Sigmoid colon (tissue), 7 donors: ENCODE results near the gene CEACAM1. TPM values are rescaled to one million over a fixed set of nuclear protein-coding genes. Genes with fewer than 3 reads are reported as not detected.
"Not testable (repeated sequence)": the region's sequence is repeated elsewhere in the genome, so short reads cannot be mapped to it uniquely, and the experiment has no call there.

Source experiments
- DNase-seq: peaks from one replicate; pipeline ENCODE4 v3.0.0-alpha.2; 2019
- H3K27ac ChIP-seq, 4 donors: fragments of 200-600 bp; sonication (generic); one replicate each; pipeline ENCODE4 v1.5.1; 2016 to 2019; ENCODE audit warnings: mild to moderate bottlenecking in 1 of 4
- H3K27me3 ChIP-seq, 3 donors: fragments of 200-600 bp; sonication (generic); one replicate each; pipeline ENCODE4 v1.5.1; 2019; ENCODE audit warnings: mild to moderate bottlenecking in 1 of 3
- H3K36me3 ChIP-seq, 4 donors: fragments of 200-600 bp; sonication (generic); one replicate each; pipeline ENCODE4 v1.5.1; 2016 to 2019
- H3K4me1 ChIP-seq, 4 donors: fragments of 200-600 bp; sonication (generic); one replicate each; pipeline ENCODE4 v1.5.1; 2017 to 2019
- H3K4me3 ChIP-seq, 4 donors: fragments of 200-600 bp; sonication (generic); one replicate each; pipeline ENCODE4 v1.5.1; 2017 to 2019; ENCODE audit warnings: mild to moderate bottlenecking in 2 of 4, moderate library complexity in 1 of 4
- H3K9me3 ChIP-seq, 4 donors: fragments of 200-600 bp in 3 of 4; sonication (generic) in 3 of 4; one replicate each; pipeline versions ENCODE4 v1.5.1 to v1.6.1; 2013 to 2019
- EP300 ChIP-seq, 4 donors: sonication (generic); formaldehyde crosslinking; IDR thresholded peaks; one replicate each; pipeline ENCODE4 v1.6.1; 2017; ENCODE audit warnings: antibody characterized with exemption in 4 of 4
- POLR2A ChIP-seq, 2 donors: fragments of 450-650 bp; IDR thresholded peaks; one replicate each; pipeline ENCODE4 v1.6.1; 2016; ENCODE audit warnings: antibody characterized with exemption in 2 of 2, mild to moderate bottlenecking in 2 of 2, moderate library complexity in 2 of 2
- POLR2AphosphoS5 ChIP-seq, 4 donors: sonication (generic); formaldehyde crosslinking; IDR thresholded peaks; one replicate each; pipeline ENCODE4 v1.6.1; 2017; ENCODE audit warnings: antibody characterized with exemption in 4 of 4
- WGBS, 2 donors: extraction: QIAGEN DNeasy Blood & Tissue Kit; methylation state at CpG; one replicate each; pipeline ENCODE4 v1.1.7; 2013; 5-methylcytosine and 5-hydroxymethylcytosine counted together
- intact Hi-C: fragments of 100-400 bp; cut with DNase I; formaldehyde crosslinking; loops from one replicate; pipeline ENCODE4 v1.15.1; 2023
- polyA plus RNA-seq, 3 donors: library from polyadenylated mRNA; stranded (reverse); fragments of 200-250 nt; gene quantifications; one replicate each; pipeline ENCODE4 v1.2.3, GENCODE V29; 2013
- total RNA-seq, 4 donors: library from RNA; depleted of rRNA; stranded (reverse); fragments of >200 nt; gene quantifications; one replicate each; pipeline ENCODE4 v1.1.0, GENCODE V29; 2016
- TF ChIP-seq, protein P1 (sequence below), 4 experiments: fragments of 450-650 bp in 3 of 4; fragments of 200-600 bp in 1 of 4; IDR thresholded peaks; one replicate each; pipeline ENCODE4 v1.5.1; 2016 to 2019; ENCODE audit warnings: antibody characterized with exemption in 4 of 4, mild to moderate bottlenecking in 3 of 4, moderate library complexity in 2 of 4
- donor health status: healthy with polysubstance abuse.
- donor health status: Bipolar disorder and iron deficiency.
- donor health status: healthy.

Gene CEACAM1
- total and polyA plus RNA-seq, 7 donors, result 0.55 to 444 (median 2.4) TPM

GRCh38 chr19:42542791-42543190 is 14.5 kb upstream of the CEACAM1 start:
- H3K27ac ChIP-seq, result no peak overlapping the region
- H3K9me3 ChIP-seq, result no peaks in the 10 kb centered on the region
- intact Hi-C loops, result no loop called here
- H3K36me3 ChIP-seq, result no peaks in the 10 kb centered on the region
- H3K27me3 ChIP-seq, result peaks cover 0 to 2% (median 0%) of the 10 kb centered on the region in 3 donors
- WGBS, 2 donors, result 93 to 94% methylated on average over 2 of the region's 2 CpGs
- TF ChIP-seq POLR2A (IDR thresholded peaks at IDR 0.05), result no peak
- no peak for TF ChIP-seq EP300 (IDR thresholded peaks at IDR 0.05)
- no peak for TF ChIP-seq POLR2AphosphoS5 (IDR thresholded peaks at IDR 0.05)
- TF ChIP-seq, protein P1, sequence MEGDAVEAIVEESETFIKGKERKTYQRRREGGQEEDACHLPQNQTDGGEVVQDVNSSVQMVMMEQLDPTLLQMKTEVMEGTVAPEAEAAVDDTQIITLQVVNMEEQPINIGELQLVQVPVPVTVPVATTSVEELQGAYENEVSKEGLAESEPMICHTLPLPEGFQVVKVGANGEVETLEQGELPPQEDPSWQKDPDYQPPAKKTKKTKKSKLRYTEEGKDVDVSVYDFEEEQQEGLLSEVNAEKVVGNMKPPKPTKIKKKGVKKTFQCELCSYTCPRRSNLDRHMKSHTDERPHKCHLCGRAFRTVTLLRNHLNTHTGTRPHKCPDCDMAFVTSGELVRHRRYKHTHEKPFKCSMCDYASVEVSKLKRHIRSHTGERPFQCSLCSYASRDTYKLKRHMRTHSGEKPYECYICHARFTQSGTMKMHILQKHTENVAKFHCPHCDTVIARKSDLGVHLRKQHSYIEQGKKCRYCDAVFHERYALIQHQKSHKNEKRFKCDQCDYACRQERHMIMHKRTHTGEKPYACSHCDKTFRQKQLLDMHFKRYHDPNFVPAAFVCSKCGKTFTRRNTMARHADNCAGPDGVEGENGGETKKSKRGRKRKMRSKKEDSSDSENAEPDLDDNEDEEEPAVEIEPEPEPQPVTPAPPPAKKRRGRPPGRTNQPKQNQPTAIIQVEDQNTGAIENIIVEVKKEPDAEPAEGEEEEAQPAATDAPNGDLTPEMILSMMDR (IDR thresholded peaks at IDR 0.05), result no peak
- no peak for DNase-seq
- H3K4me3 ChIP-seq, result no peak overlapping the region
- no peaks in the 10 kb centered on the region for H3K4me1 ChIP-seq

GRCh38 chr19:42540071-42540553 is 11.8 kb upstream of the CEACAM1 start:
- no peak for TF ChIP-seq POLR2AphosphoS5 (IDR thresholded peaks at IDR 0.05)
- no peak for TF ChIP-seq POLR2A (IDR thresholded peaks at IDR 0.05)
- no peak for TF ChIP-seq EP300 (IDR thresholded peaks at IDR 0.05)
- TF ChIP-seq, protein P1 (IDR thresholded peaks at IDR 0.05), result no peak
- H3K9me3 ChIP-seq, result no peaks in the 10 kb centered on the region
- WGBS, 2 donors, result 77 to 81% methylated on average over 8 of the region's 8 CpGs
- intact Hi-C loops, result no loop called here
- no peaks in the 10 kb centered on the region for H3K27me3 ChIP-seq
- no peaks in the 10 kb centered on the region for H3K36me3 ChIP-seq
- DNase-seq, result no peak
- H3K4me3 ChIP-seq, result no peak overlapping the region
- no peaks in the 10 kb centered on the region for H3K4me1 ChIP-seq
- no peak overlapping the region for H3K27ac ChIP-seq

DNA sequence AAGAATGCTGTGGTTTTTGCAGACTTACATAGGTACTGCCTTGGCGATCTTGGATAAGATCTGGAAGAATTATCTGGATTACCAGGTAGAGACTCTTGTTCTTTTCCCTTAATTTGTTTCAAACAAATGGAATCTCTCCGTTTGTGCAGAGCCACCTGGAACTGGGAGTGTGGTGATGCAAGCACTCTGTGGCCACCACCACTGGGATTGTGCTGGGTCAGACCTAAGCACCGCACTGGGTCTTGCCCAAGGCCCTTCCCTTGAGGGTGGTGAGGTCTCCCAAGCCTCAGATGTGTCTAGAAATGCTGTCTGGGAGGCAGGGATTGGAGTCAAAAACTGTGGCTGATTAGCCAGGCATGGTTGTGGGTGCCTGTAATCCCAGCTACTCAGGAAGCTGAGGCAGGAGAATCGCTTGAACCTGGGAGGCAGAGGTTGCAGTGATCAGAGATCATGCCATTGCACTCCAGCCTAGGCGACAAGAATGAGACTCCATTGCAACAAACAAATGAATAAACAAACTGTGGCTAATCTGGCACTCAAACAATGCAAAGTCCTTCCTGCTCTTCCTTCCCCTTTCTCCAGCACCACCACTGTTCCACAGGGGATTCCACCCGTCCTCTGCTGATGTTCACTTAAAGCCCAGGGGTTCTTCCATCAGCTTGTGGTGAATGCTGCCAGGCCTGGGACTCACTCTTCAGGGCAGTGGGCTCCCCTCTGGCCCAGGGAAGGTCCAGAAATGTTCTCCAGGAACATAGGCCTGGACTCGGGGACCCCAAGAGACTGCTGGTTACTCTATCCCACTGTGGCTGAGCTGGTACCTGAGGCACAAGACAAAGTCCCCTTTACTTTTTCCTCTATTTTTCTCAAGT is 10.8 kb upstream of the CEACAM1 start:
- intact Hi-C loops, result no loop called here
- WGBS, 2 donors, result 83 to 91% methylated on average over 7 of the region's 7 CpGs
- no peak for DNase-seq

GRCh38 chr19:42535276-42535675 is 7.0 kb upstream of the CEACAM1 start:
- H3K36me3 ChIP-seq, DNase-seq, H3K9me3 ChIP-seq, intact Hi-C loops, H3K4me1 ChIP-seq, H3K4me3 ChIP-seq, H3K27me3 ChIP-seq, H3K27ac ChIP-seq: not testable (repeated sequence)
- WGBS, 2 donors, result 63 to 80% methylated on average over 2 of the region's 2 CpGs

More for the DNA sequence above, 10.8 kb upstream of the CEACAM1 start:
- H3K9me3 ChIP-seq, result no peaks in the 10 kb centered on the region
- TF ChIP-seq EP300 (IDR thresholded peaks at IDR 0.05), result no peak
- TF ChIP-seq, protein P1 (IDR thresholded peaks at IDR 0.05), result no peak
- TF ChIP-seq POLR2A (IDR thresholded peaks at IDR 0.05), result no peak
- no peaks in the 10 kb centered on the region for H3K27me3 ChIP-seq
- H3K36me3 ChIP-seq, result no peaks in the 10 kb centered on the region
- H3K27ac ChIP-seq, result no peak overlapping the region
- no peaks in the 10 kb centered on the region for H3K4me1 ChIP-seq
- no peak overlapping the region for H3K4me3 ChIP-seq

GRCh38 chr19:42534391-42534790 is 6.1 kb upstream of the CEACAM1 start:
- DNase-seq, result no peak
- Histone ChIP-seq H3K27ac (no peak overlapping the region), H3K36me3 (no peaks in the 10 kb centered on the region), H3K4me1 (no peaks in the 10 kb centered on the region), H3K4me3 (no peak overlapping the region), H3K27me3 (no peaks in the 10 kb centered on the region), H3K9me3 (no peaks in the 10 kb centered on the region)
- TF ChIP-seq POLR2A (IDR thresholded peaks at IDR 0.05) (no peak), POLR2AphosphoS5 (IDR thresholded peaks at IDR 0.05) (no peak), EP300 (IDR thresholded peaks at IDR 0.05) (no peak)
- TF ChIP-seq, protein P1 (IDR thresholded peaks at IDR 0.05), result no peak
- intact Hi-C loops, result no loop called here
